GM12801 (cell line): ENCODE measurements around the gene ABCB1.

Experiments
- CTCF ChIP-seq: IDR thresholded peaks from one replicate; pipeline ENCODE4 v1.5.1; 2011; ENCODE audit warnings: control low read depth; ENCODE audit not compliant: insufficient read length; ENCODE audit errors: extremely low read depth

The ABCB1 gene

GRCh38 chr7:87561102-87561501 is 39.6 kb downstream of the ABCB1 start:
- TF ChIP-seq CTCF = no peak

- no peak for TF ChIP-seq CTCF
Observed at GRCh38 chr7:87552351-87552900, 48.3 kb downstream of the ABCB1 start.

- TF ChIP-seq CTCF = no peak
Observed at GRCh38 chr7:87548123-87548919, 52.4 kb downstream of the ABCB1 start.

GRCh38 chr7:87545760-87546159 is 54.9 kb downstream of the ABCB1 start:
- no peak for TF ChIP-seq CTCF

- no peak for TF ChIP-seq CTCF
Observed at GRCh38 chr7:87543623-87544022, 57.1 kb downstream of the ABCB1 start.

GRCh38 chr7:87541648-87542047 is 59.0 kb downstream of the ABCB1 start:
- no peak for TF ChIP-seq CTCF

GRCh38 chr7:87538052-87538451 is 62.6 kb downstream of the ABCB1 start:
- no peak for TF ChIP-seq CTCF
